ENCODE results near the gene CXCL6.

CXCL6 gene

GRCh38 chr4:73832651-73833237, 3.7 kb upstream of the CXCL6 start:
- Histone ChIP-seq H3K79me2 (ENCODE audit: control insufficient read depth, low read length) (no peaks in the 10 kb centered on the region), H3K4me3 (ENCODE audit: low read length) (no peak overlapping the region), H3K4me1 (ENCODE audit: control insufficient read depth, low read length) (no peaks in the 10 kb centered on the region), H4K20me1 (ENCODE audit: control insufficient read depth, insufficient read depth, low read depth, low read length) (no peaks in the 10 kb centered on the region), H3K9me2 (replicated peaks; ENCODE audit: control insufficient read depth, low read length) (no peaks in the 10 kb centered on the region), H3K4me2 (ENCODE audit: low read length) (no peak overlapping the region), H3K27ac (ENCODE audit: low read depth, low read length) (no peak overlapping the region), H3F3A (ENCODE audit: control insufficient read depth, insufficient read depth) (no peaks in the 10 kb centered on the region), H3K27me3 (ENCODE audit: control insufficient read depth, low read length) (no peaks in the 10 kb centered on the region), H3K36me3 (ENCODE audit: control insufficient read depth, low read length) (no peaks in the 10 kb centered on the region), H3K9me3 (ENCODE audit: control insufficient read depth, insufficient read depth, low read length) (no peaks in the 10 kb centered on the region)
- no peak for TF ChIP-seq EZH2phosphoT487 (IDR thresholded peaks at IDR 0.05; ENCODE audit: borderline replicate concordance, low read length)

- Histone ChIP-seq H4K20me1 (ENCODE audit: control insufficient read depth, insufficient read depth, low read depth, low read length) (no peaks in the 10 kb centered on the region), H3K27me3 (ENCODE audit: control insufficient read depth, low read length) (no peaks in the 10 kb centered on the region), H3K27ac (ENCODE audit: low read depth, low read length) (no peak overlapping the region), H3K36me3 (ENCODE audit: control insufficient read depth, low read length) (no peaks in the 10 kb centered on the region), H3K4me3 (ENCODE audit: low read length) (no peak overlapping the region), H3K9me2 (replicated peaks; ENCODE audit: control insufficient read depth, low read length) (no peaks in the 10 kb centered on the region), H3K79me2 (ENCODE audit: control insufficient read depth, low read length) (no peaks in the 10 kb centered on the region), H3K4me1 (ENCODE audit: control insufficient read depth, low read length) (no peaks in the 10 kb centered on the region), H3K4me2 (ENCODE audit: low read length) (no peak overlapping the region), H3F3A (ENCODE audit: control insufficient read depth, insufficient read depth) (no peaks in the 10 kb centered on the region), H3K9me3 (ENCODE audit: control insufficient read depth, insufficient read depth, low read length) (no peaks in the 10 kb centered on the region)
- TF ChIP-seq, protein P1, sequence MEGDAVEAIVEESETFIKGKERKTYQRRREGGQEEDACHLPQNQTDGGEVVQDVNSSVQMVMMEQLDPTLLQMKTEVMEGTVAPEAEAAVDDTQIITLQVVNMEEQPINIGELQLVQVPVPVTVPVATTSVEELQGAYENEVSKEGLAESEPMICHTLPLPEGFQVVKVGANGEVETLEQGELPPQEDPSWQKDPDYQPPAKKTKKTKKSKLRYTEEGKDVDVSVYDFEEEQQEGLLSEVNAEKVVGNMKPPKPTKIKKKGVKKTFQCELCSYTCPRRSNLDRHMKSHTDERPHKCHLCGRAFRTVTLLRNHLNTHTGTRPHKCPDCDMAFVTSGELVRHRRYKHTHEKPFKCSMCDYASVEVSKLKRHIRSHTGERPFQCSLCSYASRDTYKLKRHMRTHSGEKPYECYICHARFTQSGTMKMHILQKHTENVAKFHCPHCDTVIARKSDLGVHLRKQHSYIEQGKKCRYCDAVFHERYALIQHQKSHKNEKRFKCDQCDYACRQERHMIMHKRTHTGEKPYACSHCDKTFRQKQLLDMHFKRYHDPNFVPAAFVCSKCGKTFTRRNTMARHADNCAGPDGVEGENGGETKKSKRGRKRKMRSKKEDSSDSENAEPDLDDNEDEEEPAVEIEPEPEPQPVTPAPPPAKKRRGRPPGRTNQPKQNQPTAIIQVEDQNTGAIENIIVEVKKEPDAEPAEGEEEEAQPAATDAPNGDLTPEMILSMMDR (IDR thresholded peaks at IDR 0.05; ENCODE audit: low read depth, low read length, poor library complexity, severe bottlenecking), result no peak
- no peak for TF ChIP-seq EZH2phosphoT487 (IDR thresholded peaks at IDR 0.05; ENCODE audit: borderline replicate concordance, low read length)
Observed at GRCh38 chr4:73839071-73839470, 2.6 kb downstream of the CXCL6 start.

GRCh38 chr4:73839715-73840114, 3.2 kb downstream of the CXCL6 start:
- H4K20me1 ChIP-seq (ENCODE audit: control insufficient read depth, insufficient read depth, low read depth, low read length), result no peaks in the 10 kb centered on the region
- no peaks in the 10 kb centered on the region for H3F3A ChIP-seq (ENCODE audit: control insufficient read depth, insufficient read depth)
- H3K36me3 ChIP-seq (ENCODE audit: control insufficient read depth, low read length), result no peaks in the 10 kb centered on the region
- no peak overlapping the region for H3K4me2 ChIP-seq (ENCODE audit: low read length)
- no peak overlapping the region for H3K27ac ChIP-seq (ENCODE audit: low read depth, low read length)
- H3K9me3 ChIP-seq (ENCODE audit: control insufficient read depth, insufficient read depth, low read length), result no peaks in the 10 kb centered on the region
- H3K27me3 ChIP-seq (ENCODE audit: control insufficient read depth, low read length), result no peaks in the 10 kb centered on the region
- no peaks in the 10 kb centered on the region for H3K79me2 ChIP-seq (ENCODE audit: control insufficient read depth, low read length)
- H3K4me1 ChIP-seq (ENCODE audit: control insufficient read depth, low read length), result no peaks in the 10 kb centered on the region
- no peaks in the 10 kb centered on the region for H3K9me2 ChIP-seq (replicated peaks; ENCODE audit: control insufficient read depth, low read length)
- TF ChIP-seq, protein P1 (IDR thresholded peaks at IDR 0.05; ENCODE audit: low read depth, low read length, poor library complexity, severe bottlenecking), result no peak
- no peak for TF ChIP-seq EZH2phosphoT487 (IDR thresholded peaks at IDR 0.05; ENCODE audit: borderline replicate concordance, low read length)
- no peak overlapping the region for H3K4me3 ChIP-seq (ENCODE audit: low read length)

- Histone ChIP-seq H3K9me2 (replicated peaks; ENCODE audit: control insufficient read depth, low read length) (no peaks in the 10 kb centered on the region), H3K27me3 (ENCODE audit: control insufficient read depth, low read length) (no peaks in the 10 kb centered on the region), H3K9me3 (ENCODE audit: control insufficient read depth, insufficient read depth, low read length) (no peaks in the 10 kb centered on the region), H3K79me2 (ENCODE audit: control insufficient read depth, low read length) (no peaks in the 10 kb centered on the region), H3K4me2 (ENCODE audit: low read length) (no peak overlapping the region), H3F3A (ENCODE audit: control insufficient read depth, insufficient read depth) (no peaks in the 10 kb centered on the region), H4K20me1 (ENCODE audit: control insufficient read depth, insufficient read depth, low read depth, low read length) (no peaks in the 10 kb centered on the region), H3K4me1 (ENCODE audit: control insufficient read depth, low read length) (no peaks in the 10 kb centered on the region), H3K36me3 (ENCODE audit: control insufficient read depth, low read length) (no peaks in the 10 kb centered on the region), H3K4me3 (ENCODE audit: low read length) (no peak overlapping the region), H3K27ac (ENCODE audit: low read depth, low read length) (no peak overlapping the region)
- TF ChIP-seq, protein P1 (IDR thresholded peaks at IDR 0.05; ENCODE audit: low read depth, low read length, poor library complexity, severe bottlenecking), result no peak
- TF ChIP-seq EZH2phosphoT487 (IDR thresholded peaks at IDR 0.05; ENCODE audit: borderline replicate concordance, low read length), result no peak
Observed at GRCh38 chr4:73841243-73841925, 4.9 kb downstream of the CXCL6 start.
